ENCODE results near the gene REC8. TPM values are rescaled to one million over a fixed set of nuclear protein-coding genes. Genes with fewer than 3 reads are reported as not detected.

The REC8 gene
- total and polyA plus RNA-seq, 2 of the 13 experiments (the other 11 are each of a cell fraction or from before 2014, with no cell fraction given): 3.4 to 14.7 TPM

DNA sequence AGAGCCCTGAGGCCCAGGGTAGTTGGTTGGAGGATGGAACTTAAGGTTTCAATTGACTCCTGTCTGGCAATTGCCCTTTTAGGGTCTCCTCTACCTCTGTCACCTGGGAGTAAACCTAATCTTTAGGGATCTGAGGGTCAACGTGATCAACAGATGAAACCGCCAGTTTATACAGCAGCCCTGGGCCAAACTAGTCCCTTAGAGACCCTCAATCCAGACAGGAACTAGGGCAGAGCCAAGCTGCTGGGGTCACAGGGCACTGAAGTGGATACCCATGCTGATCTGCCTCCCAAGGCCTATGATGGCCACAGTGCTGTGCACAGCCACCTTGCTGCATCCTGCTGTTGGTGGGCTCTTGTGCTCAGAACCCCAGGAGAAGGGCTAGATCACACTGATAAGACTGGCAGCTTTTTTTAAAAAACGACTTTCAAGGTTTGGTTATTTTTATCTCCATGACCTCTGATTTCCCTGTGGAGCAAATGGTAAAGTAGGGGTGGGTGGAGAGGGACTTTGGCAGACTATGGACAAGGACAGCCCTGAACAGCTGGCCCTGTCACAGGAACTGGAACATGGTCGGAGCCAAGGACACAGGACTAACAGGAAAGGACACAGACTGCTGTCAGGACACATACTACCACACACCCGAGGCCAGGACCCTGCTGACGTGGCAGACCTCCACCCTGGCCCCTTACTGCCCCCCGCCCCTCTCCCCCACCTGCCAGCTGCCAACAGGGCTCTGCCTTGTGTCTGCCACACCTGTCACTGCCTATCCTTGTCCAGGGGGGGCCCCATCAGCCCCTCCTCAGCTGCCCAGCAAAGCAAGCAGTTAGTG, 40.9 kb upstream of the REC8 start (continued):
- TF ChIP-seq ONECUT2 (CRISPR knock-in tag; IDR thresholded peaks at IDR 0.05): no peak
- TF ChIP-seq KLF16 (CRISPR knock-in tag; IDR thresholded peaks at IDR 0.05): 0 out of 4 replicates have a peak, but pooled peaks of 1 of the 2 experiments have one; percentile 10
- TF ChIP-seq MAF1 (CRISPR knock-in tag; IDR thresholded peaks at IDR 0.05; ENCODE audit: borderline replicate concordance): no peak
- no peak for TF ChIP-seq CBX1 (IDR thresholded peaks at IDR 0.05; ENCODE audit: low read depth)
- TF ChIP-seq RARG (CRISPR knock-in tag; IDR thresholded peaks at IDR 0.05; ENCODE audit: low read depth): no peak
- TF ChIP-seq, protein P1, sequence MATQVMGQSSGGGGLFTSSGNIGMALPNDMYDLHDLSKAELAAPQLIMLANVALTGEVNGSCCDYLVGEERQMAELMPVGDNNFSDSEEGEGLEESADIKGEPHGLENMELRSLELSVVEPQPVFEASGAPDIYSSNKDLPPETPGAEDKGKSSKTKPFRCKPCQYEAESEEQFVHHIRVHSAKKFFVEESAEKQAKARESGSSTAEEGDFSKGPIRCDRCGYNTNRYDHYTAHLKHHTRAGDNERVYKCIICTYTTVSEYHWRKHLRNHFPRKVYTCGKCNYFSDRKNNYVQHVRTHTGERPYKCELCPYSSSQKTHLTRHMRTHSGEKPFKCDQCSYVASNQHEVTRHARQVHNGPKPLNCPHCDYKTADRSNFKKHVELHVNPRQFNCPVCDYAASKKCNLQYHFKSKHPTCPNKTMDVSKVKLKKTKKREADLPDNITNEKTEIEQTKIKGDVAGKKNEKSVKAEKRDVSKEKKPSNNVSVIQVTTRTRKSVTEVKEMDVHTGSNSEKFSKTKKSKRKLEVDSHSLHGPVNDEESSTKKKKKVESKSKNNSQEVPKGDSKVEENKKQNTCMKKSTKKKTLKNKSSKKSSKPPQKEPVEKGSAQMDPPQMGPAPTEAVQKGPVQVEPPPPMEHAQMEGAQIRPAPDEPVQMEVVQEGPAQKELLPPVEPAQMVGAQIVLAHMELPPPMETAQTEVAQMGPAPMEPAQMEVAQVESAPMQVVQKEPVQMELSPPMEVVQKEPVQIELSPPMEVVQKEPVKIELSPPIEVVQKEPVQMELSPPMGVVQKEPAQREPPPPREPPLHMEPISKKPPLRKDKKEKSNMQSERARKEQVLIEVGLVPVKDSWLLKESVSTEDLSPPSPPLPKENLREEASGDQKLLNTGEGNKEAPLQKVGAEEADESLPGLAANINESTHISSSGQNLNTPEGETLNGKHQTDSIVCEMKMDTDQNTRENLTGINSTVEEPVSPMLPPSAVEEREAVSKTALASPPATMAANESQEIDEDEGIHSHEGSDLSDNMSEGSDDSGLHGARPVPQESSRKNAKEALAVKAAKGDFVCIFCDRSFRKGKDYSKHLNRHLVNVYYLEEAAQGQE (IDR thresholded peaks at IDR 0.05; ENCODE audit: borderline replicate concordance in 1 of 2, low read depth in 1 of 2, low read length in 2 of 2): no peak
- TF ChIP-seq EEA1 (CRISPR knock-in tag; IDR thresholded peaks at IDR 0.05; ENCODE audit: borderline replicate concordance): peak; percentile 87; the same call in 1 of the 2 replicates
- TF ChIP-seq FOXK1 (CRISPR knock-in tag; IDR thresholded peaks at IDR 0.05; ENCODE audit: borderline replicate concordance, low read depth): no peak; the same call in 1 of the 2 replicates
- TF ChIP-seq, protein P2, sequence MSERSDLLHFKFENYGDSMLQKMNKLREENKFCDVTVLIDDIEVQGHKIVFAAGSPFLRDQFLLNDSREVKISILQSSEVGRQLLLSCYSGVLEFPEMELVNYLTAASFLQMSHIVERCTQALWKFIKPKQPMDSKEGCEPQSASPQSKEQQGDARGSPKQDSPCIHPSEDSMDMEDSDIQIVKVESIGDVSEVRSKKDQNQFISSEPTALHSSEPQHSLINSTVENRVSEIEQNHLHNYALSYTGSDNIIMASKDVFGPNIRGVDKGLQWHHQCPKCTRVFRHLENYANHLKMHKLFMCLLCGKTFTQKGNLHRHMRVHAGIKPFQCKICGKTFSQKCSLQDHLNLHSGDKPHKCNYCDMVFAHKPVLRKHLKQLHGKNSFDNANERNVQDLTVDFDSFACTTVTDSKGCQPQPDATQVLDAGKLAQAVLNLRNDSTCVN (CRISPR knock-in tag; IDR thresholded peaks at IDR 0.05; ENCODE audit: borderline replicate concordance): peak; percentile 29; the same call in 1 of the 2 replicates
- TF ChIP-seq, protein P3, sequence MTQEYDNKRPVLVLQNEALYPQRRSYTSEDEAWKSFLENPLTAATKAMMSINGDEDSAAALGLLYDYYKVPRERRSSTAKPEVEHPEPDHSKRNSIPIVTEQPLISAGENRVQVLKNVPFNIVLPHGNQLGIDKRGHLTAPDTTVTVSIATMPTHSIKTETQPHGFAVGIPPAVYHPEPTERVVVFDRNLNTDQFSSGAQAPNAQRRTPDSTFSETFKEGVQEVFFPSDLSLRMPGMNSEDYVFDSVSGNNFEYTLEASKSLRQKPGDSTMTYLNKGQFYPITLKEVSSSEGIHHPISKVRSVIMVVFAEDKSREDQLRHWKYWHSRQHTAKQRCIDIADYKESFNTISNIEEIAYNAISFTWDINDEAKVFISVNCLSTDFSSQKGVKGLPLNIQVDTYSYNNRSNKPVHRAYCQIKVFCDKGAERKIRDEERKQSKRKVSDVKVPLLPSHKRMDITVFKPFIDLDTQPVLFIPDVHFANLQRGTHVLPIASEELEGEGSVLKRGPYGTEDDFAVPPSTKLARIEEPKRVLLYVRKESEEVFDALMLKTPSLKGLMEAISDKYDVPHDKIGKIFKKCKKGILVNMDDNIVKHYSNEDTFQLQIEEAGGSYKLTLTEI (CRISPR knock-in tag; conservative IDR thresholded peaks at IDR 0.05): no peak
- TF ChIP-seq BRD4 (CRISPR knock-in tag; IDR thresholded peaks at IDR 0.05): no peak
- TF ChIP-seq U2AF1 (optimal IDR thresholded peaks at IDR 0.05; ENCODE audit: low read depth, low read length): no peak
- TF ChIP-seq RBM39 (IDR thresholded peaks at IDR 0.05; ENCODE audit: low read depth, low read length, poor library complexity, severe bottlenecking): no peak
- TF ChIP-seq RBAK (CRISPR knock-in tag; IDR thresholded peaks at IDR 0.05): no peak
- TF ChIP-seq, protein P4, sequence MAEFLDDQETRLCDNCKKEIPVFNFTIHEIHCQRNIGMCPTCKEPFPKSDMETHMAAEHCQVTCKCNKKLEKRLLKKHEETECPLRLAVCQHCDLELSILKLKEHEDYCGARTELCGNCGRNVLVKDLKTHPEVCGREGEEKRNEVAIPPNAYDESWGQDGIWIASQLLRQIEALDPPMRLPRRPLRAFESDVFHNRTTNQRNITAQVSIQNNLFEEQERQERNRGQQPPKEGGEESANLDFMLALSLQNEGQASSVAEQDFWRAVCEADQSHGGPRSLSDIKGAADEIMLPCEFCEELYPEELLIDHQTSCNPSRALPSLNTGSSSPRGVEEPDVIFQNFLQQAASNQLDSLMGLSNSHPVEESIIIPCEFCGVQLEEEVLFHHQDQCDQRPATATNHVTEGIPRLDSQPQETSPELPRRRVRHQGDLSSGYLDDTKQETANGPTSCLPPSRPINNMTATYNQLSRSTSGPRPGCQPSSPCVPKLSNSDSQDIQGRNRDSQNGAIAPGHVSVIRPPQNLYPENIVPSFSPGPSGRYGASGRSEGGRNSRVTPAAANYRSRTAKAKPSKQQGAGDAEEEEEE (CRISPR knock-in tag; IDR thresholded peaks at IDR 0.05; ENCODE audit: borderline replicate concordance): peak; percentile 84; the same call in 1 of the 2 replicates
- TF ChIP-seq KDM5A (IDR thresholded peaks at IDR 0.05; ENCODE audit: borderline replicate concordance, low read length): no peak
- TF ChIP-seq ISL2 (CRISPR knock-in tag; IDR thresholded peaks at IDR 0.05): no peak
- TF ChIP-seq FOXO1 (CRISPR knock-in tag; IDR thresholded peaks at IDR 0.05): no peak; the same call in 1 of the 2 replicates
- TF ChIP-seq ZNF776 (CRISPR knock-in tag; IDR thresholded peaks at IDR 0.05): peak; percentile 66; the same call in 1 of the 2 replicates
- TF ChIP-seq NCOA1 (CRISPR knock-in tag; IDR thresholded peaks at IDR 0.05): no peak

All from HepG2 (cell line).